ENCODE data around the gene RFPL4AL1. TPM values are rescaled to one million over a fixed set of nuclear protein-coding genes. Genes with fewer than 3 reads are reported as not detected.
"Not testable (repeated sequence)": the region's sequence is repeated elsewhere in the genome, so short reads cannot be mapped to it uniquely, and the experiment has no call there.

The RFPL4AL1 gene
- total and polyA plus RNA-seq, 4 experiments from 2014 or later: not detected

- Histone ChIP-seq H3K27ac (ENCODE audit: low read depth, low read length) (no peak overlapping the region), H3K4me3 (ENCODE audit: low read length in 2 of 2) (no peak overlapping the region), H3K36me3 (ENCODE audit: insufficient read depth, low read length) (no peaks in the 10 kb centered on the region), H3K4me1 (ENCODE audit: insufficient read depth, low read length) (no peaks in the 10 kb centered on the region), H3K9me3 (ENCODE audit: control insufficient read depth in 1 of 2, low read length in 2 of 2) (no peaks in the 10 kb centered on the region), H3K27me3 (ENCODE audit: insufficient read depth, low read length) (no peaks in the 10 kb centered on the region)
- intact Hi-C loops (cut with micrococcal nuclease): no loop called here
- Mint-ChIP-seq H3K36me3 (no peaks in the 10 kb centered on the region), H3K9me3 (peaks cover 0 to 5% (median 0%) of the 10 kb centered on the region in 8 donors), H3K27me3 (peaks cover 10 to 14% of the 10 kb centered on the region in 2 donors), H3K27ac (no peak overlapping the region), H3K4me3 (no peak overlapping the region), H3K4me1 (no peaks in the 10 kb centered on the region)
- CTCF ChIA-PET (ENCODE audit: partially characterized antibody): no interaction called here
- DNase-seq: no peak
- POLR2A ChIA-PET (ENCODE audit: partially characterized antibody): no interaction called here
Observed at GRCh38 chr19:55753401-55753800, 15.5 kb upstream of the RFPL4AL1 start.

GRCh38 chr19:55756808-55757207 is 12.1 kb upstream of the RFPL4AL1 start:
- intact Hi-C loops (cut with micrococcal nuclease); H3K36me3 Mint-ChIP-seq; H3K27ac ChIP-seq (ENCODE audit: low read depth, low read length); H3K9me3 Mint-ChIP-seq; H3K4me3 ChIP-seq (ENCODE audit: low read length in 2 of 2); H3K27ac Mint-ChIP-seq; H3K27me3 ChIP-seq (ENCODE audit: insufficient read depth, low read length); DNase-seq; CTCF ChIA-PET (ENCODE audit: partially characterized antibody); POLR2A ChIA-PET (ENCODE audit: partially characterized antibody); H3K36me3 ChIP-seq (ENCODE audit: insufficient read depth, low read length); H3K9me3 ChIP-seq (ENCODE audit: control insufficient read depth in 1 of 2, low read length in 2 of 2); H3K4me3 Mint-ChIP-seq; H3K4me1 ChIP-seq (ENCODE audit: insufficient read depth, low read length); H3K4me1 Mint-ChIP-seq: not testable (repeated sequence)
- H3K27me3 Mint-ChIP-seq: peaks cover 19 to 24% of the 10 kb centered on the region in 2 donors

GRCh38 chr19:55758797-55759196 is 10.1 kb upstream of the RFPL4AL1 start, which contains the start of gene RFPL4A:
Gene RFPL4A (plus strand): TSS chr19:55759097. CDS start chr19:55761801, 2,704 bp downstream.
- H3K9me3 Mint-ChIP-seq; H3K27me3 ChIP-seq (ENCODE audit: insufficient read depth, low read length); H3K27ac ChIP-seq (ENCODE audit: low read depth, low read length); intact Hi-C loops (cut with micrococcal nuclease); H3K27ac Mint-ChIP-seq; POLR2A ChIA-PET (ENCODE audit: partially characterized antibody); H3K36me3 ChIP-seq (ENCODE audit: insufficient read depth, low read length); DNase-seq; H3K4me1 Mint-ChIP-seq; H3K36me3 Mint-ChIP-seq; H3K9me3 ChIP-seq (ENCODE audit: control insufficient read depth in 1 of 2, low read length in 2 of 2); CTCF ChIA-PET (ENCODE audit: partially characterized antibody); H3K4me3 ChIP-seq (ENCODE audit: low read length in 2 of 2); H3K4me1 ChIP-seq (ENCODE audit: insufficient read depth, low read length); H3K4me3 Mint-ChIP-seq: not testable (repeated sequence)
- peaks cover 16 to 21% of the 10 kb centered on the region in 2 donors for H3K27me3 Mint-ChIP-seq

- Histone ChIP-seq H3K9me3 (ENCODE audit: control insufficient read depth in 1 of 2, low read length in 2 of 2) (no peaks in the 10 kb centered on the region), H3K4me3 (ENCODE audit: low read length in 2 of 2) (no peak overlapping the region), H3K36me3 (ENCODE audit: insufficient read depth, low read length) (no peaks in the 10 kb centered on the region), H3K4me1 (ENCODE audit: insufficient read depth, low read length) (no peaks in the 10 kb centered on the region), H3K27ac (ENCODE audit: low read depth, low read length) (no peak overlapping the region), H3K27me3 (ENCODE audit: insufficient read depth, low read length) (no peaks in the 10 kb centered on the region)
- Mint-ChIP-seq H3K27ac (no peak overlapping the region), H3K9me3 (peaks cover 0 to 21% (median 9%) of the 10 kb centered on the region in 8 donors), H3K36me3 (no peaks in the 10 kb centered on the region), H3K4me1 (no peaks in the 10 kb centered on the region), H3K4me3 (no peak overlapping the region), H3K27me3 (peaks cover 11 to 21% of the 10 kb centered on the region in 2 donors)
- DNase-seq: no peak
- ChIA-PET POLR2A (ENCODE audit: partially characterized antibody) (no interaction called here), CTCF (ENCODE audit: partially characterized antibody) (no interaction called here)
- intact Hi-C loops (cut with micrococcal nuclease): no loop called here
Observed at GRCh38 chr19:55766466-55766865, 2.5 kb upstream of the RFPL4AL1 start.

- H3K4me3 Mint-ChIP-seq; H3K27ac ChIP-seq (ENCODE audit: low read depth, low read length); intact Hi-C loops (cut with micrococcal nuclease); POLR2A ChIA-PET (ENCODE audit: partially characterized antibody); H3K4me1 ChIP-seq (ENCODE audit: insufficient read depth, low read length); DNase-seq; H3K36me3 Mint-ChIP-seq; H3K36me3 ChIP-seq (ENCODE audit: insufficient read depth, low read length); H3K4me1 Mint-ChIP-seq; H3K9me3 ChIP-seq (ENCODE audit: control insufficient read depth in 1 of 2, low read length in 2 of 2); H3K27ac Mint-ChIP-seq; H3K4me3 ChIP-seq (ENCODE audit: low read length in 2 of 2); H3K27me3 ChIP-seq (ENCODE audit: insufficient read depth, low read length); CTCF ChIA-PET (ENCODE audit: partially characterized antibody): not testable (repeated sequence)
- Mint-ChIP-seq H3K27me3 (peaks cover 11 to 20% of the 10 kb centered on the region in 2 donors), H3K9me3 (peaks cover 0 to 19% (median 9%) of the 10 kb centered on the region in 8 donors)
Observed at GRCh38 chr19:55769632-55770031, 714 bp downstream of the RFPL4AL1 start.

GRCh38 chr19:55777528-55777927 is 8.6 kb downstream of the RFPL4AL1 start:
- ChIA-PET CTCF (ENCODE audit: partially characterized antibody) (no interaction called here), POLR2A (ENCODE audit: partially characterized antibody) (no interaction called here)
- Histone ChIP-seq H3K9me3 (ENCODE audit: control insufficient read depth in 1 of 2, low read length in 2 of 2) (no peaks in the 10 kb centered on the region), H3K27ac (ENCODE audit: low read depth, low read length) (no peak overlapping the region), H3K27me3 (ENCODE audit: insufficient read depth, low read length) (no peaks in the 10 kb centered on the region), H3K4me3 (ENCODE audit: low read length in 2 of 2) (no peak overlapping the region), H3K4me1 (ENCODE audit: insufficient read depth, low read length) (no peaks in the 10 kb centered on the region), H3K36me3 (ENCODE audit: insufficient read depth, low read length) (no peaks in the 10 kb centered on the region)
- Mint-ChIP-seq H3K4me1 (no peaks in the 10 kb centered on the region), H3K9me3 (peaks cover 0 to 6% (median 1%) of the 10 kb centered on the region in 8 donors), H3K36me3 (no peaks in the 10 kb centered on the region), H3K27ac (no peak overlapping the region), H3K4me3 (no peak overlapping the region), H3K27me3 (peaks cover 18 to 25% of the 10 kb centered on the region in 2 donors)
- intact Hi-C loops (cut with micrococcal nuclease): no loop called here
- no peak for DNase-seq

GRCh38 chr19:55778331-55778730 is 9.4 kb downstream of the RFPL4AL1 start:
- no peaks in the 10 kb centered on the region for H3K36me3 Mint-ChIP-seq
- peaks cover 19 to 28% of the 10 kb centered on the region in 2 donors for H3K27me3 Mint-ChIP-seq
- H3K9me3 Mint-ChIP-seq: peaks cover 0 to 6% (median 1%) of the 10 kb centered on the region in 8 donors
- no peaks in the 10 kb centered on the region for H3K4me1 Mint-ChIP-seq
- no peak overlapping the region for H3K4me3 ChIP-seq (ENCODE audit: low read length in 2 of 2)
- H3K9me3 ChIP-seq (ENCODE audit: control insufficient read depth in 1 of 2, low read length in 2 of 2): no peaks in the 10 kb centered on the region
- no peak overlapping the region for H3K27ac ChIP-seq (ENCODE audit: low read depth, low read length)
- ChIA-PET CTCF (ENCODE audit: partially characterized antibody) (no interaction called here), POLR2A (ENCODE audit: partially characterized antibody) (no interaction called here)
- H3K27ac Mint-ChIP-seq: no peak overlapping the region
- intact Hi-C loops (cut with micrococcal nuclease): no loop called here
- H3K36me3 ChIP-seq (ENCODE audit: insufficient read depth, low read length): no peaks in the 10 kb centered on the region
- no peaks in the 10 kb centered on the region for H3K27me3 ChIP-seq (ENCODE audit: insufficient read depth, low read length)
- DNase-seq: no peak
- no peaks in the 10 kb centered on the region for H3K4me1 ChIP-seq (ENCODE audit: insufficient read depth, low read length)
- H3K4me3 Mint-ChIP-seq: no peak overlapping the region

- peaks cover 17 to 22% of the 10 kb centered on the region in 2 donors for H3K27me3 Mint-ChIP-seq
- H3K4me1 ChIP-seq (ENCODE audit: insufficient read depth, low read length): no peaks in the 10 kb centered on the region
Observed at GRCh38 chr19:55781112-55781511, 12.2 kb downstream of the RFPL4AL1 start.

More at GRCh38 chr19:55781112-55781511, 12.2 kb downstream of the RFPL4AL1 start:
- Mint-ChIP-seq H3K27ac (no peak overlapping the region), H3K9me3 (peaks cover 0 to 6% (median 0%) of the 10 kb centered on the region in 8 donors), H3K36me3 (no peaks in the 10 kb centered on the region), H3K4me1 (no peaks in the 10 kb centered on the region), H3K4me3 (no peak overlapping the region)
- Histone ChIP-seq H3K9me3 (ENCODE audit: control insufficient read depth in 1 of 2, low read length in 2 of 2) (no peaks in the 10 kb centered on the region), H3K27ac (ENCODE audit: low read depth, low read length) (no peak overlapping the region), H3K36me3 (ENCODE audit: insufficient read depth, low read length) (no peaks in the 10 kb centered on the region), H3K27me3 (ENCODE audit: insufficient read depth, low read length) (no peaks in the 10 kb centered on the region), H3K4me3 (ENCODE audit: low read length in 2 of 2) (no peak overlapping the region)
- CTCF ChIA-PET (ENCODE audit: partially characterized antibody): no interaction called here
- intact Hi-C loops (cut with micrococcal nuclease): no loop called here
- POLR2A ChIA-PET (ENCODE audit: partially characterized antibody): no interaction called here
- DNase-seq: no peak

All from CD4-positive, alpha-beta memory T cell (primary cell).